ENCODE measurements around the gene CLPTM1L.

DNA sequence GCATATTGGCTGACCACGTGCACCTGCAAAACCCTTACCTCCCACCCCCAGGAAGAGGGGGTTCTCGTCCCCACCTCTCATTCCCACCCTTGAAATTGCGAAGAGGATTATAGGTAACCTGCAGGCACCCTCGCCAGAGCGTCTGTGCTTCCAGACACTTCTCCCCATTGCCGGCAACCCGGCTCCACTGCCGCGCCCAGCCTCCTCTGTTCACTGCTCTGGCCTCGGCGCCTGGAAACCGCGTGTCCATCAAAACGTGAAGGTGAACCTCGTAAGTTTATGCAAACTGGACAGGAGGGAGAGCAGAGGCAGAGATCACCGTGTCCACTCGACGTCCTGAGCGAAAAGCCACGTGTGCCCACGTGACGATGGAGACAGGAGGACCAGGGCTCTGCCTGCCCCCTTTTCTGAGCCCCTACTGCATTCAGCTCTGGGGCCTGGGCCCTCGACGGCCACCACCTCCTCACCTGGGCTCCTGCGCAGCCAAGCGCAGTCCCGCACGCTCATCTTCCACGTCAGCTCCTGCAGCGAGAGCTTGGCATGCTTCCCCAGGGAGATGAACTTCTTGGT lies 52.0 kb downstream of the CLPTM1L start:
- TF ChIP-seq, protein P1, sequence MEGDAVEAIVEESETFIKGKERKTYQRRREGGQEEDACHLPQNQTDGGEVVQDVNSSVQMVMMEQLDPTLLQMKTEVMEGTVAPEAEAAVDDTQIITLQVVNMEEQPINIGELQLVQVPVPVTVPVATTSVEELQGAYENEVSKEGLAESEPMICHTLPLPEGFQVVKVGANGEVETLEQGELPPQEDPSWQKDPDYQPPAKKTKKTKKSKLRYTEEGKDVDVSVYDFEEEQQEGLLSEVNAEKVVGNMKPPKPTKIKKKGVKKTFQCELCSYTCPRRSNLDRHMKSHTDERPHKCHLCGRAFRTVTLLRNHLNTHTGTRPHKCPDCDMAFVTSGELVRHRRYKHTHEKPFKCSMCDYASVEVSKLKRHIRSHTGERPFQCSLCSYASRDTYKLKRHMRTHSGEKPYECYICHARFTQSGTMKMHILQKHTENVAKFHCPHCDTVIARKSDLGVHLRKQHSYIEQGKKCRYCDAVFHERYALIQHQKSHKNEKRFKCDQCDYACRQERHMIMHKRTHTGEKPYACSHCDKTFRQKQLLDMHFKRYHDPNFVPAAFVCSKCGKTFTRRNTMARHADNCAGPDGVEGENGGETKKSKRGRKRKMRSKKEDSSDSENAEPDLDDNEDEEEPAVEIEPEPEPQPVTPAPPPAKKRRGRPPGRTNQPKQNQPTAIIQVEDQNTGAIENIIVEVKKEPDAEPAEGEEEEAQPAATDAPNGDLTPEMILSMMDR (IDR thresholded peaks at IDR 0.05): no peak
- TF ChIP-seq ZFX (IDR thresholded peaks at IDR 0.05; ENCODE audit: borderline replicate concordance): no peak
